PC-3 (cell line): ENCODE measurements around the gene NRG3. TPM values are rescaled to one million over a fixed set of nuclear protein-coding genes. Genes with fewer than 3 reads are reported as not detected.
"Not testable (repeated sequence)": the region's sequence is repeated elsewhere in the genome, so short reads cannot be mapped to it uniquely, and the experiment has no call there.

Experiments used
- ATAC-seq: fragments of 200-7000 bp; cut with Tn5 transposase; 2 replicates; pipeline ENCODE4 v1.9.1; 2020; ENCODE audit warnings: mild to moderate bottlenecking, moderate library complexity
- BruUV-seq: library from RNA; stranded (reverse); fragments of 400-500 nt; replicated peaks from 2 replicates; lab custom pipeline; 2021; lab: Mats Ljungman, UMichigan
- CTCF ChIA-PET: fragments of 300-600 bp; sonication (Branson Sonifier 250); formaldehyde crosslinking; loops from one replicate; lab custom pipeline; 2022; ENCODE audit warnings: antibody characterized with exemption; lab: Charles Lee
- POLR2A ChIA-PET: fragments of 300-600 bp; sonication (Branson Sonifier 250); formaldehyde crosslinking; loops from one replicate; lab custom pipeline; 2022; ENCODE audit warnings: antibody characterized with exemption; ENCODE audit not compliant: unreplicated experiment; lab: Charles Lee
- DNase-seq: peaks from one replicate; pipeline ENCODE4 v3.0.0-alpha.2; 2015
- H2AFZ ChIP-seq: fragments of 300-600 bp; sonication (generic); 2 replicates; pipeline ENCODE4 v1.6.0; 2016; ENCODE audit warnings: antibody characterized with exemption, low read length
- H3F3A ChIP-seq: fragments of 300-600 bp; sonication (generic); one replicate; pipeline ENCODE4 v1.6.0; 2017; ENCODE audit warnings: antibody characterized with exemption, low read length, control low read depth, mild to moderate bottlenecking; ENCODE audit not compliant: unreplicated experiment
- H3K27ac ChIP-seq: fragments of 300-600 bp; sonication (generic); 2 replicates; pipeline ENCODE4 v1.5.1; 2016; ENCODE audit warnings: mild to moderate bottlenecking, low read length
- H3K27me3 ChIP-seq: fragments of 300-600 bp; sonication (generic); 2 replicates; pipeline ENCODE4 v1.6.1; 2016; ENCODE audit warnings: low read length, mixed read lengths
- H3K36me3 ChIP-seq: fragments of 300-600 bp; sonication (generic); 2 replicates; pipeline ENCODE4 v1.6.1; 2016; ENCODE audit warnings: low read depth, mixed run types, low read length, mixed read lengths
- H3K4me1 ChIP-seq: fragments of 300-600 bp; sonication (generic); 2 replicates; pipeline ENCODE4 v1.5.1; 2016; ENCODE audit warnings: low read length; ENCODE audit not compliant: insufficient read depth
- H3K4me2 ChIP-seq: fragments of 300-600 bp; sonication (generic); 2 replicates; pipeline ENCODE4 v1.6.0; 2016; ENCODE audit warnings: low read length
- H3K4me3 ChIP-seq: fragments of 300-600 bp; sonication (generic); 2 replicates; pipeline ENCODE4 v1.5.1; 2016; ENCODE audit warnings: mild to moderate bottlenecking, low read length, mixed read lengths
- H3K79me2 ChIP-seq: fragments of 300-600 bp; sonication (generic); 2 replicates; pipeline ENCODE4 v1.6.1; 2017; ENCODE audit warnings: low read length, mixed read lengths
- H3K9ac ChIP-seq: fragments of 300-600 bp; sonication (generic); 2 replicates; pipeline ENCODE4 v1.6.0; 2016; ENCODE audit warnings: mild to moderate bottlenecking, low read length
- H3K9me2 ChIP-seq: fragments of 300-600 bp; sonication (generic); replicated peaks from 2 replicates; pipeline ENCODE4 v1.6.1; 2016; ENCODE audit warnings: mixed run types, low read length, mixed read lengths
- H3K9me3 ChIP-seq: fragments of 300-600 bp; sonication (generic); 2 replicates; pipeline ENCODE4 v1.6.1; 2016; ENCODE audit warnings: low read length, mixed read lengths
- H4K20me1 ChIP-seq: fragments of 300-600 bp; sonication (generic); 2 replicates; pipeline ENCODE4 v1.6.1; 2016; ENCODE audit warnings: low read length, mixed read lengths
- EZH2 ChIP-seq: fragments of 300-600 bp; sonication (generic); IDR thresholded peaks from one replicate; pipeline ENCODE4 v1.6.1; 2017; ENCODE audit warnings: antibody characterized with exemption, mild to moderate bottlenecking, low read length; ENCODE audit not compliant: unreplicated experiment
- EZH2phosphoT487 ChIP-seq: fragments of 300-600 bp; sonication (generic); IDR thresholded peaks from 2 replicates; pipeline ENCODE4 v1.6.1; 2018; ENCODE audit warnings: mild to moderate bottlenecking, antibody characterized with exemption, low read length, borderline replicate concordance
- intact Hi-C: fragments of 100-400 bp; cut with micrococcal nuclease; formaldehyde crosslinking; loops from 2 replicates; pipeline ENCODE4 v1.9.0; 2023
- total RNA-seq: library from RNA; depleted of rRNA; stranded (reverse); fragments of >200 nt; gene quantifications from 2 replicates; pipeline ENCODE4 v1.2.3, GENCODE V29; 2014
- TF ChIP-seq, protein P1 (sequence below): fragments of 300-600 bp; sonication (generic); conservative IDR thresholded peaks from 2 replicates; pipeline ENCODE4 v1.5.1; 2017; ENCODE audit warnings: antibody characterized with exemption, low read depth, mild to moderate bottlenecking, low read length

Gene NRG3
- total RNA-seq, 1 experiment from 2014 or later = not detected

DNA sequence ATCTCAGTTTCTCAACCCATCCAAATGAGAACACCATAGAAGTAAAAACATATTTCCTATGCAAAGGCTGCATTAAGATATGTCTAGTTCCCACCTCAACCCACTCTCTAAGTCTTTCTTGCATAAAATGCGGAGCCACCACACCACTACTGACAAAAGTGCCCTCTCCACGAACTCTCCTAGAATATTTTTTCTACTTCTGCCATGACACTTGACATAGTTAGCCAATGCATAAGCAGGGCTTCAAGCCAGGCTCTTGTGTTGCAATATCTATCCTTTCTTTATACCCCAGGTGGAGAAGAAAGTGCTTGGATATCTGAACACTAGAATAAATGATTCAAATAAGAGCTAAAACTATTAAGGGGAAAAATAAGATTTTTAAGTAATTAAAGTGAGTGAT lies 465.2 kb downstream of the NRG3 start:
- intact Hi-C loops = no loop called here
- Histone ChIP-seq H3K9me2 (no peaks in the 10 kb centered on the region), H3K4me2 (no peak overlapping the region), H3K9ac (no peak overlapping the region), H3K27ac (no peak overlapping the region), H3K4me1 (no peaks in the 10 kb centered on the region), H3F3A (no peaks in the 10 kb centered on the region), H3K36me3 (no peaks in the 10 kb centered on the region), H2AFZ (no peak overlapping the region), H3K4me3 (no peak overlapping the region), H4K20me1 (no peaks in the 10 kb centered on the region), H3K79me2 (no peaks in the 10 kb centered on the region), H3K27me3 (no peaks in the 10 kb centered on the region), H3K9me3 (no peaks in the 10 kb centered on the region)
- DNase-seq (no peak), ATAC-seq (no peak)
- CTCF ChIA-PET = no interaction called here
- no peak for TF ChIP-seq EZH2phosphoT487
- no peak for TF ChIP-seq EZH2
- POLR2A ChIA-PET = no interaction called here
- BruUV-seq = no TSS peak

DNA sequence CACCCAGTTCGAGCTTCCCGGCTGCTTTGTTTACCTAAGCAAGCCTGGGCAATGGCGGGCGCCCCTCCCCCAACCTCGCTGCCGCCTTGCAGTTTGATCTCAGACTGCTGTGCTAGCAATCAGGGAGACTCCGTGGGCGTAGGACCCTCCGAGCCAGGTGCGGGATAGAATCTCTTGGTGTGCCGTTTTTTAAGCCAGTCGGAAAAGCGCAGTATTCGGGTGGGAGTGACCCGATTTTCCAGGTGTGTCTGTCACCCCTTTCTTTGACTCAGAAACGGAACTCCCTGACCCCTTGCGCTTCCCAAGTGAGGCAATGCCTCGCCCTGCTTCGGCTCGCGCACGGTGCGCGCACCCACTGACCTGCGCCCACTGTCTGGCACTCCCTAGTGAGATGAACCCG lies 474.6 kb downstream of the NRG3 start:
- H3K4me3 ChIP-seq, ATAC-seq, H3K4me1 ChIP-seq, H3K9me3 ChIP-seq, BruUV-seq, POLR2A ChIA-PET, DNase-seq, H4K20me1 ChIP-seq, H3K27me3 ChIP-seq, H3K9ac ChIP-seq, H3K9me2 ChIP-seq, CTCF ChIA-PET, H3K79me2 ChIP-seq, H3K27ac ChIP-seq, H3K36me3 ChIP-seq, intact Hi-C loops, H2AFZ ChIP-seq, H3F3A ChIP-seq, H3K4me2 ChIP-seq: not testable (repeated sequence)

DNA sequence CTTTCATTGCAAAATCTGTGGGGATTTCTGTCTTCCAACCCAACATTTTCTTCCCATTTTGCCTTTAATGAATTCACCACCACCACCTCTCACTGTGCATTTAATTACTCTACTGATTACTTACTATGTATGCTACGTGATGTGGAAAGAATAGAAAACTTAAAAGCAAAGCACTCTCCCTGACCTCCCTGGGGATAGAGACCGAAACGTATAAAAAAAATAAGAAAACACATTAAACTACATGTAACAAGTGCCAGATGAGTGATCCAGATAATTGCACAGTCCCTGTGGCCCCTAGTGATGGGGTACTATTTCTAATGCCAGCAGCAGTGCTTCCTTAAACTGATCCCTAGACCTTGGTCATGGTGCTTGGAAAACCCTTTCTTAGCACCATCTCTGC lies 478.4 kb downstream of the NRG3 start:
- Histone ChIP-seq H3K9ac (no peak overlapping the region), H3K4me1 (no peaks in the 10 kb centered on the region), H3K4me3 (no peak overlapping the region), H2AFZ (no peak overlapping the region), H3K36me3 (no peaks in the 10 kb centered on the region), H3K9me2 (no peaks in the 10 kb centered on the region), H3K4me2 (no peak overlapping the region), H3F3A (no peaks in the 10 kb centered on the region), H3K27ac (no peak overlapping the region), H4K20me1 (no peaks in the 10 kb centered on the region), H3K27me3 (no peaks in the 10 kb centered on the region), H3K79me2 (no peaks in the 10 kb centered on the region), H3K9me3 (no peaks in the 10 kb centered on the region)
- TF ChIP-seq, protein P1, sequence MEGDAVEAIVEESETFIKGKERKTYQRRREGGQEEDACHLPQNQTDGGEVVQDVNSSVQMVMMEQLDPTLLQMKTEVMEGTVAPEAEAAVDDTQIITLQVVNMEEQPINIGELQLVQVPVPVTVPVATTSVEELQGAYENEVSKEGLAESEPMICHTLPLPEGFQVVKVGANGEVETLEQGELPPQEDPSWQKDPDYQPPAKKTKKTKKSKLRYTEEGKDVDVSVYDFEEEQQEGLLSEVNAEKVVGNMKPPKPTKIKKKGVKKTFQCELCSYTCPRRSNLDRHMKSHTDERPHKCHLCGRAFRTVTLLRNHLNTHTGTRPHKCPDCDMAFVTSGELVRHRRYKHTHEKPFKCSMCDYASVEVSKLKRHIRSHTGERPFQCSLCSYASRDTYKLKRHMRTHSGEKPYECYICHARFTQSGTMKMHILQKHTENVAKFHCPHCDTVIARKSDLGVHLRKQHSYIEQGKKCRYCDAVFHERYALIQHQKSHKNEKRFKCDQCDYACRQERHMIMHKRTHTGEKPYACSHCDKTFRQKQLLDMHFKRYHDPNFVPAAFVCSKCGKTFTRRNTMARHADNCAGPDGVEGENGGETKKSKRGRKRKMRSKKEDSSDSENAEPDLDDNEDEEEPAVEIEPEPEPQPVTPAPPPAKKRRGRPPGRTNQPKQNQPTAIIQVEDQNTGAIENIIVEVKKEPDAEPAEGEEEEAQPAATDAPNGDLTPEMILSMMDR = no peak
- TF ChIP-seq EZH2 = no peak
- TF ChIP-seq EZH2phosphoT487 = no peak
- ChIA-PET POLR2A (no interaction called here), CTCF (no interaction called here)
- BruUV-seq = no TSS peak
- ATAC-seq (no peak), DNase-seq (no peak)
- intact Hi-C loops = no loop called here

DNA sequence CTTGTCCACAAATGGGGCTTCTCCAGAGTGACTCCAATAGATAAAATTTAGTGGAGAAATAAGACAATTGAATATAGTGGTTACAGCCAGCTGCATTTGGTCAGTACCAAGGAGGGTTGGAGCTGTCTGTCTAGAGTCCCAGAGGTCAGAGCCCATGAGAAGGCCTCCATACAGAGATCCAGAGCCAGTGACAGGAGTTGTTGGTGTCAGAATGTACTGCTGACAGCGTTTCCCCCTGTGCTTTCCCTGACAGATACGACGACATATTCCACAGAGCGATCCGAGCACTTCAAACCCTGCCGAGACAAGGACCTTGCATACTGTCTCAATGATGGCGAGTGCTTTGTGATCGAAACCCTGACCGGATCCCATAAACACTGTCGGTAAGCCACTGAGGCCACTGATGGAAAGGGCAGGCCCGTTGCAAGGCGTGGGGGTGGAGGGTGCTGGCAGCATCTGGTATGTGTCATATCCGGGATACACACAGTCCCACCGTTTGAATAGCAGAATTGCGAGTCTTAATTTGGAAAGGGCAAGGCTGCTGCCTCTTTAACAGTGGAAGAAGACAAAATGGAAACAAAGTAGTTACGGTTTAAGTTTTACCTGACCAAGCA lies 483.6 kb downstream of the NRG3 start:
- H4K20me1 ChIP-seq = no peaks in the 10 kb centered on the region
- H3K4me2 ChIP-seq = no peak overlapping the region
- no peaks in the 10 kb centered on the region for H3K79me2 ChIP-seq
- H3K9me3 ChIP-seq = no peaks in the 10 kb centered on the region
- ATAC-seq = no peak
- POLR2A ChIA-PET = no interaction called here
- H3K9me2 ChIP-seq = no peaks in the 10 kb centered on the region
- no peaks in the 10 kb centered on the region for H3F3A ChIP-seq
- DNase-seq = no peak
- no peaks in the 10 kb centered on the region for H3K36me3 ChIP-seq
- TF ChIP-seq, protein P1 = no peak
- TF ChIP-seq EZH2phosphoT487 (no peak), EZH2 (no peak)
- no peak overlapping the region for H3K27ac ChIP-seq
- no peak overlapping the region for H3K4me3 ChIP-seq
- BruUV-seq = no TSS peak
- CTCF ChIA-PET = no interaction called here
- H3K4me1 ChIP-seq = no peaks in the 10 kb centered on the region
- no peak overlapping the region for H3K9ac ChIP-seq
- intact Hi-C loops = no loop called here
- no peak overlapping the region for H2AFZ ChIP-seq
- H3K27me3 ChIP-seq = no peaks in the 10 kb centered on the region
